H9 (cell line): ENCODE measurements around the gene OR2F1. TPM values are rescaled to one million over a fixed set of nuclear protein-coding genes. Genes with fewer than 3 reads are reported as not detected.

Source experiments
- DNase-seq: peaks from one replicate; pipeline ENCODE4 v3.0.0-alpha.2; 2017
- H2AFZ ChIP-seq: one replicate; pipeline ENCODE4 v1.6.1; 2013; ENCODE audit warnings: mild to moderate bottlenecking, low read length, control low read depth, moderate library complexity
- H2AK5ac ChIP-seq: 2 replicates; pipeline ENCODE4 v1.6.1; 2013; ENCODE audit warnings: low read length, control low read depth, mixed read lengths; ENCODE audit not compliant: insufficient read length
- H2BK120ac ChIP-seq: one replicate; pipeline ENCODE4 v1.6.1; 2013; ENCODE audit warnings: low read depth, mild to moderate bottlenecking, low read length, control low read depth, inconsistent platforms; ENCODE audit not compliant: poor library complexity, severe bottlenecking
- H2BK12ac ChIP-seq: 2 replicates; pipeline ENCODE4 v1.6.1; 2013; ENCODE audit warnings: low read length, control low read depth, mixed read lengths, low read depth; ENCODE audit not compliant: insufficient read length
- H2BK15ac ChIP-seq: 2 replicates; pipeline ENCODE4 v1.6.1; 2013; ENCODE audit warnings: low read depth, low read length, control low read depth
- H2BK20ac ChIP-seq: one replicate; pipeline ENCODE4 v1.6.1; 2013; ENCODE audit warnings: low read depth, mild to moderate bottlenecking, low read length, control low read depth, inconsistent platforms; ENCODE audit not compliant: poor library complexity, severe bottlenecking
- H2BK5ac ChIP-seq: 2 replicates; pipeline ENCODE4 v1.6.1; 2013; ENCODE audit warnings: low read length, control low read depth, mixed read lengths; ENCODE audit not compliant: insufficient read length
- H3K14ac ChIP-seq: 2 replicates; pipeline ENCODE4 v1.6.1; 2013; ENCODE audit warnings: low read length, control low read depth; ENCODE audit not compliant: insufficient read depth
- H3K18ac ChIP-seq: 2 replicates; pipeline ENCODE4 v1.6.1; 2013; ENCODE audit warnings: low read depth, mild to moderate bottlenecking, mixed read lengths, low read length, control low read depth; ENCODE audit not compliant: insufficient read length
- H3K23ac ChIP-seq: 2 replicates; pipeline ENCODE4 v1.6.1; 2013; ENCODE audit warnings: low read length, control low read depth, mixed read lengths, low read depth; ENCODE audit not compliant: insufficient read length
- H3K23me2 ChIP-seq: 2 replicates; pipeline ENCODE4 v1.6.1; 2013; ENCODE audit warnings: low read depth, mild to moderate bottlenecking, mixed read lengths, low read length, control low read depth; ENCODE audit not compliant: insufficient read length, poor library complexity, severe bottlenecking
- H3K27ac ChIP-seq: 2 replicates; pipeline ENCODE4 v1.5.1; 2013; ENCODE audit warnings: low read length, control low read depth, mixed read lengths, low read depth; ENCODE audit not compliant: insufficient read length
- H3K27me3 ChIP-seq: 2 replicates; pipeline ENCODE4 v1.6.1; 2013; ENCODE audit warnings: low read length, control low read depth, inconsistent platforms; ENCODE audit not compliant: insufficient read depth
- H3K4ac ChIP-seq: 2 replicates; pipeline ENCODE4 v1.6.1; 2013; ENCODE audit warnings: low read depth, mild to moderate bottlenecking, control low read depth, inconsistent platforms, low read length, moderate library complexity
- H3K4me1 ChIP-seq: 2 replicates; pipeline ENCODE4 v1.6.1; 2013; ENCODE audit warnings: low read length, control low read depth, inconsistent platforms; ENCODE audit not compliant: insufficient read depth
- H3K4me2 ChIP-seq: 2 replicates; pipeline ENCODE4 v1.6.1; 2013; ENCODE audit warnings: low read length, control low read depth, mixed read lengths; ENCODE audit not compliant: insufficient read length, insufficient read depth
- H3K56ac ChIP-seq: 2 replicates; pipeline ENCODE4 v1.6.1; 2013; ENCODE audit warnings: low read depth, mild to moderate bottlenecking, mixed read lengths, low read length, control low read depth; ENCODE audit not compliant: insufficient read length
- H3K79me1 ChIP-seq: 2 replicates; pipeline ENCODE4 v1.6.1; 2013; ENCODE audit warnings: low read depth, mild to moderate bottlenecking, moderate library complexity, low read length, control low read depth, inconsistent platforms; ENCODE audit not compliant: insufficient read depth, poor library complexity, severe bottlenecking
- H3K79me2 ChIP-seq: 2 replicates; pipeline ENCODE4 v1.6.1; 2013; ENCODE audit warnings: low read length, control low read depth, inconsistent platforms; ENCODE audit not compliant: insufficient read depth
- H3K9ac ChIP-seq: 2 replicates; pipeline ENCODE4 v1.6.1; 2013; ENCODE audit warnings: low read length, control low read depth, mixed read lengths; ENCODE audit not compliant: insufficient read length; ENCODE audit errors: extremely low read depth
- H3K9me3 ChIP-seq: one replicate; pipeline ENCODE4 v1.6.1; 2013; ENCODE audit warnings: low read depth, low read length, inconsistent platforms; ENCODE audit not compliant: control insufficient read depth
- H3T11ph ChIP-seq: one replicate; pipeline ENCODE4 v1.6.1; 2013; ENCODE audit warnings: mild to moderate bottlenecking, low read length, control low read depth, inconsistent platforms
- H4K20me1 ChIP-seq: one replicate; pipeline ENCODE4 v1.6.1; 2013; ENCODE audit not compliant: control insufficient read depth, insufficient read length, insufficient read depth
- H4K5ac ChIP-seq: 2 replicates; pipeline ENCODE4 v1.6.1; 2013; ENCODE audit warnings: low read depth, mild to moderate bottlenecking, mixed read lengths, low read length, control low read depth; ENCODE audit not compliant: insufficient read length
- H4K8ac ChIP-seq: replicated peaks from 2 replicates; pipeline ENCODE4 v1.6.1; 2013; ENCODE audit warnings: low read length, control low read depth, mixed read lengths, low read depth; ENCODE audit not compliant: insufficient read length
- H4K91ac ChIP-seq: 2 replicates; pipeline ENCODE4 v1.6.1; 2013; ENCODE audit warnings: low read depth, mild to moderate bottlenecking, moderate library complexity, mixed read lengths, low read length, control low read depth; ENCODE audit not compliant: insufficient read length
- H3K27ac Mint-ChIP-seq, 3 experiments: 2 replicates in 2 of 3; 3 replicates in 1 of 3; pipeline ENCODE4 v1.8.0; 2020 to 2021; ENCODE audit warnings: mixed read lengths in 3 of 3, mild to moderate bottlenecking in 1 of 3, moderate library complexity in 1 of 3
- H3K27me3 Mint-ChIP-seq: 2 replicates; pipeline ENCODE4 v1.8.0; 2021; ENCODE audit warnings: low read depth, mild to moderate bottlenecking, moderate library complexity, mixed read lengths
- H3K36me3 Mint-ChIP-seq, 3 experiments: 2 replicates in 2 of 3; 3 replicates in 1 of 3; pipeline ENCODE4 v1.8.0; 2020 to 2021; ENCODE audit warnings: low read depth in 3 of 3, mixed read lengths in 3 of 3; ENCODE audit not compliant: insufficient read depth in 1 of 3
- H3K4me1 Mint-ChIP-seq, 2 experiments: 2 replicates each; pipeline ENCODE4 v1.8.0; 2020; ENCODE audit warnings: mixed read lengths in 2 of 2
- H3K4me3 Mint-ChIP-seq, 2 experiments: 2 replicates in 1 of 2; 3 replicates in 1 of 2; pipeline ENCODE4 v1.8.0; 2020 to 2021; ENCODE audit warnings: mild to moderate bottlenecking in 2 of 2, mixed read lengths in 2 of 2, moderate library complexity in 1 of 2
- H3K9me3 Mint-ChIP-seq, 2 experiments: 2 replicates in 1 of 2; 3 replicates in 1 of 2; pipeline ENCODE4 v1.8.0; 2020; ENCODE audit warnings: mild to moderate bottlenecking in 2 of 2, mixed read lengths in 2 of 2, moderate library complexity in 1 of 2
- CTCF ChIP-seq: fragments of 200-600 bp; sonication (generic); conservative IDR thresholded peaks from 3 replicates; pipeline ENCODE4 v1.8.0; 2021; ENCODE audit warnings: antibody characterized with exemption, mild to moderate bottlenecking
- total RNA-seq: library from RNA; stranded (reverse); gene quantifications from 2 replicates; pipeline ENCODE4 v1.2.1, GENCODE V29; 2021

OR2F1 gene
- total RNA-seq, 1 experiment from 2014 or later: not detected

- no peak for TF ChIP-seq CTCF
- Histone ChIP-seq H4K91ac (no peak overlapping the region), H2AFZ (no peak overlapping the region), H3K18ac (no peak overlapping the region), H3K23ac (no peak overlapping the region), H3K27me3 (no peaks in the 10 kb centered on the region), H3K56ac (no peak overlapping the region), H2BK12ac (no peak overlapping the region), H3K4me2 (no peak overlapping the region), H3K79me1 (no peaks in the 10 kb centered on the region), H3K79me2 (no peaks in the 10 kb centered on the region), H3K9ac (no peak overlapping the region), H2AK5ac (no peak overlapping the region), H3K27ac (no peak overlapping the region), H4K5ac (no peak overlapping the region), H3K23me2 (no peaks in the 10 kb centered on the region), H3K4ac (no peak overlapping the region), H2BK20ac (no peak overlapping the region), H2BK120ac (no peak overlapping the region), H2BK5ac (no peak overlapping the region), H4K20me1 (no peaks in the 10 kb centered on the region), H4K8ac (no peak overlapping the region), H2BK15ac (no peak overlapping the region), H3T11ph (no peak overlapping the region), H3K9me3 (no peaks in the 10 kb centered on the region), H3K4me1 (no peaks in the 10 kb centered on the region), H3K14ac (no peak overlapping the region)
- Mint-ChIP-seq H3K27me3 (no peaks in the 10 kb centered on the region; the same call in 1 of the 2 replicates), H3K36me3 (no peaks in the 10 kb centered on the region), H3K4me3 (no peak overlapping the region), H3K4me1 (peaks cover 0 to 8% of the 10 kb centered on the region in 2 experiments; a peak in 2 of 4 replicates), H3K9me3 (no peaks in the 10 kb centered on the region), H3K27ac (no peak overlapping the region)
- no peak for DNase-seq
Measured at GRCh38 chr7:143931739-143932138, 22.9 kb upstream of the OR2F1 start.
